Posterior vena cava (tissue), 2 donors: Measurements from ENCODE around the gene CDKN2A. TPM values are rescaled to one million over a fixed set of nuclear protein-coding genes. Genes with fewer than 3 reads are reported as not detected.
A peak's percentile ranks its signal among the peaks of the same experiment; 100 is the strongest.

Source experiments
- DNase-seq: peaks from one replicate; pipeline ENCODE4 v3.0.0-alpha.2; 2020; ENCODE audit warnings: low spot score
- intact Hi-C, 2 donors: fragments of 100-400 bp; cut with DNase I; formaldehyde crosslinking; loops; one replicate each; pipeline versions ENCODE4 v1.14.1 to v1.14.2; 2022 to 2023
- total RNA-seq, 2 donors: library from RNA; stranded (reverse); fragmentation: NEBNext Ultra II Directional; extraction: Animal tissue kit (Norgen Biotek cat#: 25700); gene quantifications; one replicate each; pipeline ENCODE4 v1.2.1, GENCODE V29; 2021
- donor health status: DM: yes; HTN: yes; CAD: no.
- donor health status: DM: yes; HTN: yes; CAD: no.

Gene CDKN2A
- total RNA-seq, 2 donors from 2014 or later: 0.81 to 1.4 TPM

DNA sequence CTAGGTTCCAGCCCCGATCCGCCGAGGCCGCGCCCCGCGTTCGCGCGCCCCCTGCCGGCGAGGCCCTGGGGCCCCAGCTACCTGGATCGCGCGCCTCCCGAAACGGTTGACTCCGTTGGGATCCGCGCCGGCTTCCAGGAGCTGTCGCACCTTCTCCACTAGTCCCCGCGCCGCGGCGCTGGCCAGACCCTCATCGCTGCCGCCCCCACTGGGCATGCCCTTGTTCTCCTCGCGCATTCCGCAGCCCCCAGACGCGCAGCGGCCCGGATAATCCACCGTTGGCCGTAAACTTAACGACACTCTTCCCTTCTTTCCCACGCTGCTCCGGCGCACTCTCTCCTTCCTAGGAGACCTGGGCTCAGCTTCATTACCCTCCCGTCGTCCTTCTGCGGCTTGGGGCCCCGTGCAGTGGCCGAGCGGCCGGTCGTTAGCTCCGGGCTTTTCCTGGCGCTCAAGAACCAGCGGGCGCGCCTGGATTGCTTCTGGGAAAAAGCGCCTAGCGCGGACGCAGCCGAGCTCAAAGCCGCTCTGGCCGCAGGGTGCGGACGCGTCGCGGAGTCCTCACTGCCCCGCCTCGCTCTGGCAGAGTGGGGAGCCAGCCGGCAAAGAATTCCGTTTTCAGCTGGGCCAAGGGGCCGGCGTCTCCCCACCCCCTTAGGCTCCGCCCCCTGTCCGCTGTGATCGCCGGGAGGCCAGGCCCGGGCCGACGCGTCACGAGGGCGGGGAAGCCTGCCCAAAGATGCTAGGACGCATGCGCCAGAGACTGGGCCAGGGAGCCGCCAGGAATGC, 14.7 kb upstream of the CDKN2A start, which contains the start of gene CDKN2B:
Gene CDKN2B, minus strand, starts transcription at position 589 of the 789 bp plus-strand sequence. Its CDS starts 352 bp downstream, at position 237.
- intact Hi-C loops: no loop called here
- DNase-seq: peak; percentile 99

DNA sequence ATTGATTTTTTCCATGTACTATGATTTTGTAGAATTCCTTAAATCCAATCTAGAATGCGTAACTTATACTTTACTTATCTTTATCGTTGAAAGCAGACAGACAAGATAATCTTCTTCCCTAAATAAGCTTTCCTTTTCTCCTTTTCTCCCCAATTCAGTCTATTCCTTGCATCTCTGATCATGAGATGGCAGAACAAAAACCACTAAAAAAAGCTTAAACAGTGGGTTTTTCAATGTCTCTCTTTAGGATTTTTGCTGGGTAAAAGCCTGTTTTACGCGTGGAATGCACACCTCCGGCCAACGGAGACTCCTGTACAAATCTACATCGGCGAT, 14.2 kb upstream of the CDKN2A start:
- DNase-seq: no peak
- intact Hi-C loops: no loop called here

DNA sequence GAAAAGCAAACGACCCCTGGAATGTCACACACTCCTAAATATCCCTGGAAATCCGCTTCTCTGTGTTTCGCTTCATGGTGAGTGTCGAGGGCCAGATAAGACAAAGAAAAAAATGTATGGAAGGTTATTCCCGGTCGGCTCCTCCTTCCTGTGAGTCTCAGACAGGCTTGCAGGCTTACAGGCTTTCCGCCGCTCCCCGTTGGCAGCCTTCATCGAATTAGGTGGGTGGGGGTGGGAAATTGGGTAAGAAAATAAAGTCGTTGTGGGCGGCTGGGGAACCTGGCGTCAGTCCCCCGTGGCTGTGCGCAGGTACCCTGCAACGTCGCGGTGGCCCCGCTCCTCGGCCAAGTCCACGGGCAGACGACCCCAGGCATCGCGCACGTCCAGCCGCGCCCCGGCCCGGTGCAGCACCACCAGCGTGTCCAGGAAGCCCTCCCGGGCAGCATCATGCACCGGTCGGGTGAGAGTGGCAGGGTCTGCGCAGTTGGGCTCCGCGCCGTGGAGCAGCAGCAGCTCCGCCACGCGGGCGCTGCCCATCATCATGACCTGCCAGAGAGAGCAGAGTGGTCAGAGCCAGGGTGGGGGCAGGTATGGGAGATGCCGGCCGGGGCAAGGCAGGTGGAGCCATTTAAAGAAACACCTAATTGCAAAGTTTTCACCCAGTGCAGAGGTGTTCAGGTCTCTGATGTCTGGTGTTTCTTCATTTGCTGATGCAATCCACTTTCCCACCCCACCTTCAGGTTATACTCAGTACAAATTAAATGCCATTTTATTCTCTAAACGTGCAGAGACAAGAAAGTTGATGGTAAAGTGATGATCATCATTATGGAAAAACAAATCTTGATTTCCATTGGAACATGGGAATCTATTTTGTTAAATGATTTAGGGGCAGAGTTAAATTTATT, 11.8 kb upstream of the CDKN2A start:
- intact Hi-C loops: no loop called here
- DNase-seq: peak; percentile 74

DNA sequence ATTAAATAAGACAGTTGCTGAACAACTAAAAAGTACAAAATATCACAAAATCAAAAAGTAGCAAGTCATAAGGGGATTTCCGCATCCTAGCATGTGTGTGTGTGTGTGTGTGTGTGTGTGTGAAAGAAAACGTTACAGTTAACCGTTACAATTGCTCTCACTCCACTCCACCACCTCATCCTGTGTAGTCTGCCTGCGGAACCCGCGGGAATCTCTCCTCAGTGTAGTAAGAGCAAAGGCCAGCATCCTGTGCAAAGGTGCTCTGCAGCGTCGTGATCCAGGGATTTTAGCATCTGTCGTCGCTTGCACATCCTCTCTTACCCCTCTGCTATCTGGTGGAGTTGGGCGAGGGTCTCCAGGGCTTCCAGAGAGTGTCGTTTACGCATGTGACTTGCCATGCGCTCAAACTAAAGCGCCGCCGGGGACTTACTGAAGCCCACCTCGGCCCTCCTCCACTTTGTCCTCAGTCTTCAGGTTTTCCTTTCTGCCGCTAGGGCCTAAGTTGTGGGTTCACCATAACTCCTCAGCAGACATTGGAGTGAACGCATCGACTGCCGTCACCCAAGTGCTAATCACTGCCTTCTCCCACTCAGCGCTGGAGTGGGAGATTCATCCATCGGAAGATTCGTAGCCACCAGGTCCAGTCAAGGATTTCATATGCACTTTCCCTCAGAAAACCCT, 11.0 kb upstream of the CDKN2A start:
- peak; percentile 67 for DNase-seq
- intact Hi-C loops: no loop called here

- no peak for DNase-seq
- intact Hi-C loops: no loop called here
Observed at GRCh38 chr9:22002038-22002437, 7.8 kb upstream of the CDKN2A start.

DNA sequence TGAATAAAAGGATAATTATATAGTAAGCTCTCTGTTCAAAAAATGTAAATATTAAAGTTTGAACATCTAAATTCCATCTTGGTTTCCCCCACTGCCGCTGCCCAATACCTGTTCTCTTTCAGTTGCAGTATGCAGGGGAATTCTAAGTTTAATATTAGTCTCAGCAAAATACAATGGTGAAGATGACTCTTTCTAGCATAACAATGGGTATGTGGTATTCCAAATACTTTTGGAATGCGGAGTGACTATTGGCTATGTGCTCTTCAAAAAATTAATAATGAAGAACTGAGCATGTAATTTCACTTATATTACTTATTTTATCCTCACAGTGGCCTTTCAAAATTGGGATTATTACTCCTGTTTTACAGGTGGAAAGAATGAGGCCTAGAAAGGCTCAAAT, 3.8 kb upstream of the CDKN2A start:
- intact Hi-C loops: loop anchor here (10.0 kb wide), 2 partner anchors 183 to 193 kb away; partner anchors contain the start of gene MTAP (in 1 of the 2)
- no peak for DNase-seq

- intact Hi-C loops: loop anchor here (10.0 kb wide), 2 partner anchors 183 to 193 kb away; partner anchors contain the start of gene MTAP (in 1 of the 2)
- DNase-seq: no peak
Observed at GRCh38 chr9:21997480-21997879, 3.3 kb upstream of the CDKN2A start.

DNA sequence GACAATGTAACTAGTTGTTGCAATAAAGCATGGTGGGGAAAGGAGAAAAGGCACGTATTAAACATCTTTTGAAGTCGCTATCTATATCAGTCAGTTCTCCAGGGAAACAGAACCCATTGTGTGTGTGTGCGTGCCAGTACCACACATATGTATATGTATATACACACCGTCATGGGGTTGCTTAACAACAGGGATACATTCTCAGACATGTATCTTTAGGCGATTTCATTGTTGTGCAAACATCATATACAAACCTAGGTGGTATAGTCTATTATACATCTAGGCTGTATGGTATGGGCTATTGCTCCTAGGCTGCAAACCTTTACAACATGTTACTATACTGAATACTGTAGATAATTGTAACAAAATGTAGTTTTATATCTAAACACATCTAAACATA, 2.7 kb upstream of the CDKN2A start:
- no peak for DNase-seq
- intact Hi-C loops: loop anchor here (10.0 kb wide), 2 partner anchors 182 to 192 kb away; partner anchors contain the start of gene MTAP (in 1 of the 2)

GRCh38 chr9:21996438-21996837, 2.2 kb upstream of the CDKN2A start:
- intact Hi-C loops: loop anchor here (10.0 kb wide), 2 partner anchors 182 to 192 kb away; partner anchors contain the start of gene MTAP (in 1 of the 2)
- DNase-seq: no peak

GRCh38 chr9:21995666-21996398, 1.6 kb upstream of the CDKN2A start:
- DNase-seq: peak; percentile 87

GRCh38 chr9:21995006-21995665, 944 bp upstream of the CDKN2A start:
- intact Hi-C loops: loop anchor here (10.0 kb wide), 2 partner anchors 180 to 190 kb away; partner anchors contain the start of gene MTAP (in 1 of the 2)
- peak; percentile 94 for DNase-seq

More at GRCh38 chr9:21995666-21996398, 1.6 kb upstream of the CDKN2A start:
- intact Hi-C loops: loop anchor here (10.0 kb wide), 2 partner anchors 181 to 191 kb away; partner anchors contain the start of gene MTAP (in 1 of the 2)

DNA sequence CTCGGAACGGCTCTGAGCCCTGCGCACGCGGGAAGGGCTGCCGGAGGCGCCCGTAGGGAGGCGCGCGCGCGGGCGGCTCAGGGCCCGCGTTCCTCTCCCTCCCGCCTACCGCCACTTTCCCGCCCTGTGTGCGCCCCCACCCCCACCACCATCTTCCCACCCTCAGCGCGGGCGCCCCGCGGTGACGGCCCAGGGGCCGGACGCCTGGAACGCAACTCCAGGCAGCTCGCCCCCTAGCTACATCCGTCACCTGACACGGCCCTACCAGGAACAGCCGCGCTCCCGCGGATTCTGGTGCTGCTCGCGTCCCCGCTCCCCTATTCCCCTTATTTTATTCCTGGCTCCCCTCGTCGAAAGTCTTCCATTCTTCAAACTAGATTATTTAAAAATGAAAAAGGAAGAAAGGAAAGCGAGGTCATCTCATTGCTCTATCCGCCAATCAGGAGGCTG, 389 bp upstream of the CDKN2A start, which contains the start of gene CDKN2B-AS1:
Gene CDKN2B-AS1, plus strand, starts transcription at position 236 of the 450 bp plus-strand sequence.
- DNase-seq: peak; percentile 80
- intact Hi-C loops: loop anchor here (10.0 kb wide), 2 partner anchors 180 to 190 kb away; partner anchors contain the start of gene MTAP (in 1 of the 2)

GRCh38 chr9:21993007-21993406, 1.2 kb downstream of the CDKN2A start:
- DNase-seq: no peak
- intact Hi-C loops: loop anchor here (10.0 kb wide), 2 partner anchors 178 to 188 kb away; partner anchors contain the start of gene MTAP (in 1 of the 2)

DNA sequence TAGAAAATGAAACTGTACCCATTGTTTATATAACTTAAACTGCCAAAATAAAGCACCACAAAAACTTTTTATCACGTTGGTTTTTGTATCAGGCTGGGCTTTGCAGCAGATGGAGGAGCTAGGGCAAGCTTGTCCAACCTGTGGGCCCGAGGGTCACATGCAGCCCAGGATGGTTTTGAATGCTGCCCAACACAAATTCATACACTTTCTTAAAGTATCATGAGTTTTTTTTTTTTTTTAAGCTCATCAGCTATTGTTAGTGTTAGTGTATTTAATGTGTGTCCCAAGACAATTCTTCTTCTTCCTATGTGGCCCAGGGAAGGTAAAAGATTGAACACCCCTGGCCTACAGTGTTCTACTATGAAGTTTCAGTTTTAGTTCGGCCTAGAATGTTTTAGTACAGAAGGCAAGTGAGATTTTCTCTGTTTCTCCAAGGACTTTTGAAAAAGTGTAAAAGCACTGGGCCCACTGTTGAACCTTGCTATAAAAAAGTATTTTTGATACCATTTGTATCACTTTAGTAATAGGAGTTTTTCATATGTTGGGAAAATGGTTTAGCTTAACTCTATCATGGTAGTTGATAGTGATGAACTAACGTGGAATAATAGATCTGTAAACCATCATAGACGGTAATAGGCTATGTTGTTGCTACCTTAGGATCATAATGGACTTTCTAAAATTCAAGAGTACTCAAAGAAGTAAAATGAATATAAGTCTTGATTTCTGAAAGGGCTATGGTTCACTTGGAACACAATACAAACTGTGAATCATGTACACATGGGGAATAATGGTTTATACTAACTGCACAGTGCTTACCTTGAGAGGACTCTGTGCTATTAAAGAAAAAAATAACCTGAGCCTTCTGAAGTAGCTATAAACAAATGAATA, 2.9 kb downstream of the CDKN2A start:
- no peak for DNase-seq
- intact Hi-C loops: loop anchor here (10.0 kb wide), 2 partner anchors 177 to 187 kb away; partner anchors contain the start of gene MTAP (in 1 of the 2)

- no peak for DNase-seq
- intact Hi-C loops: loop anchor here (10.0 kb wide), 2 partner anchors 175 to 185 kb away; partner anchors contain the start of gene MTAP (in 1 of the 2)
Observed at GRCh38 chr9:21989440-21990189, 4.6 kb downstream of the CDKN2A start.
